Endothelial cell of umbilical vein (primary cell): ENCODE data around the gene FRMD5. TPM values are rescaled to one million over a fixed set of nuclear protein-coding genes. Genes with fewer than 3 reads are reported as not detected.

ENCODE experiments used
- BruUV-seq: library from RNA; stranded (reverse); fragments of 400-500 nt; replicated peaks from 2 replicates; lab custom pipeline; 2021; lab: Mats Ljungman, UMichigan
- CTCF ChIA-PET: fragments of 300-600, 350-600 bp; sonication (Branson Sonifier 250); formaldehyde crosslinking; loops from one replicate; lab custom pipeline; 2021; ENCODE audit warnings: antibody characterized with exemption, inconsistent platforms; lab: Charles Lee
- POLR2A ChIA-PET: fragments of 300-600, 350-600 bp; sonication (Branson Sonifier 250); formaldehyde crosslinking; loops from one replicate; lab custom pipeline; 2021; ENCODE audit warnings: antibody characterized with exemption, inconsistent platforms; lab: Charles Lee
- DNase-seq: peaks from one replicate; pipeline ENCODE4 v3.0.0-alpha.2; 2011; ENCODE audit warnings: low read depth, low spot score
- FAIRE-seq: peaks from 2 replicates; lab custom pipeline; 2011; peaks lifted over from hg19 to GRCh38; lab: Jason Lieb, UNC
- H2AFZ ChIP-seq: 2 replicates; pipeline ENCODE4 v1.6.0; 2012; ENCODE audit warnings: low read depth, low read length, control low read depth, inconsistent platforms
- H3K27ac ChIP-seq: 2 replicates; pipeline ENCODE4 v1.5.1; 2011; ENCODE audit warnings: low read depth, mild to moderate bottlenecking, control low read depth, low read length, moderate library complexity; ENCODE audit not compliant: insufficient read depth
- H3K27me3 ChIP-seq, 2 experiments: 2 replicates each; pipeline versions ENCODE4 v1.6.0 to v1.6.1; 2011; ENCODE audit warnings: low read length in 2 of 2, mixed read lengths in 1 of 2; ENCODE audit not compliant: control insufficient read depth in 2 of 2, insufficient read depth in 2 of 2
- H3K36me3 ChIP-seq, 2 experiments: 2 replicates in 1 of 2; 3 replicates in 1 of 2; pipeline ENCODE4 v1.5.1; 2011; ENCODE audit warnings: low read length in 2 of 2, mild to moderate bottlenecking in 1 of 2, moderate library complexity in 1 of 2; ENCODE audit not compliant: control insufficient read depth in 2 of 2, insufficient read depth in 2 of 2; ENCODE audit errors: extremely low read depth in 1 of 2
- H3K4me1 ChIP-seq: 3 replicates; pipeline ENCODE4 v1.5.1; 2011; ENCODE audit warnings: mild to moderate bottlenecking, low read length; ENCODE audit not compliant: control insufficient read depth, insufficient read depth; ENCODE audit errors: extremely low read depth
- H3K4me2 ChIP-seq: 2 replicates; pipeline ENCODE4 v1.6.1; 2011; ENCODE audit warnings: low read length, control low read depth, mixed read lengths; ENCODE audit not compliant: insufficient read depth
- H3K4me3 ChIP-seq, 3 experiments: fragments of 200-600 bp in 1 of 3; sonication (generic), shearing (Covaris generic) in 1 of 3; replicated peaks in 1 of 3; 2 replicates each; pipeline ENCODE4 v1.5.1; 2011 to 2016; ENCODE audit warnings: control low read depth in 3 of 3, low read length in 3 of 3, mild to moderate bottlenecking in 2 of 3, inconsistent platforms in 1 of 3, low read depth in 1 of 3, moderate library complexity in 1 of 3; ENCODE audit not compliant: insufficient read depth in 1 of 3
- H3K79me2 ChIP-seq: 2 replicates; pipeline ENCODE4 v1.6.0; 2012; ENCODE audit warnings: low read length, inconsistent platforms; ENCODE audit not compliant: control insufficient read depth, insufficient read depth
- H3K9ac ChIP-seq: replicated peaks from 2 replicates; pipeline ENCODE3; 2011; ENCODE audit warnings: low read length, control low read depth; ENCODE audit not compliant: insufficient read depth; ENCODE audit errors: extremely low read depth
- H3K9me1 ChIP-seq: replicated peaks from 3 replicates; pipeline ENCODE4 v1.6.0; 2011; ENCODE audit warnings: mild to moderate bottlenecking, low read length; ENCODE audit not compliant: control insufficient read depth, insufficient read depth; ENCODE audit errors: extremely low read depth
- H3K9me3 ChIP-seq: replicated peaks from 2 replicates; pipeline ENCODE4 v1.5.1; 2012; ENCODE audit warnings: low read length, inconsistent platforms; ENCODE audit not compliant: control insufficient read depth, insufficient read depth
- H4K20me1 ChIP-seq: replicated peaks from 2 replicates; pipeline ENCODE3; 2011; ENCODE audit warnings: mild to moderate bottlenecking, low read length; ENCODE audit not compliant: control insufficient read depth, insufficient read depth; ENCODE audit errors: extremely low read depth
- EZH2 ChIP-seq: IDR thresholded peaks from 2 replicates; pipeline ENCODE4 v1.6.1; 2012; ENCODE audit warnings: borderline replicate concordance, low read depth, mild to moderate bottlenecking, moderate library complexity, low read length, inconsistent platforms; ENCODE audit not compliant: severe bottlenecking
- FOS ChIP-seq: IDR thresholded peaks from 2 replicates; pipeline ENCODE4 v1.6.1; 2011; ENCODE audit warnings: mild to moderate bottlenecking, low read length, moderate library complexity, borderline replicate concordance; ENCODE audit not compliant: insufficient read depth
- GATA2 ChIP-seq: IDR thresholded peaks from 2 replicates; pipeline ENCODE4 v1.7.0; 2011; ENCODE audit warnings: low read depth, mild to moderate bottlenecking, moderate library complexity, mixed read lengths, low read length; ENCODE audit not compliant: insufficient read length, insufficient read depth
- JUN ChIP-seq: IDR thresholded peaks from 2 replicates; pipeline ENCODE4 v1.6.1; 2011; ENCODE audit warnings: borderline replicate concordance, low read depth; ENCODE audit not compliant: insufficient read length, insufficient read depth
- MYC ChIP-seq: IDR thresholded peaks from one replicate; pipeline ENCODE4 v1.6.1; 2011; ENCODE audit warnings: mild to moderate bottlenecking, low read depth, low read length
- POLR2A ChIP-seq: IDR thresholded peaks from 2 replicates; pipeline ENCODE4 v1.6.1; 2012; ENCODE audit warnings: low read depth, mild to moderate bottlenecking, control low read depth, low read length
- POLR2AphosphoS5 ChIP-seq: IDR thresholded peaks from 2 replicates; pipeline ENCODE4 v1.6.1; 2012; ENCODE audit warnings: low read depth, mild to moderate bottlenecking, control low read depth, low read length, moderate library complexity; ENCODE audit not compliant: insufficient read depth
- dilution Hi-C: fragments of 300-500 bp; cut with MboI; formaldehyde crosslinking; loops from one replicate; pipeline ENCODE4 v1.15.0; 2019; ENCODE audit warnings: low sequenced_read_pairs; ENCODE audit not compliant: extremely low pct_ligation_motif_present
- intact Hi-C: fragments of 100-400 bp; cut with micrococcal nuclease; formaldehyde crosslinking; loops from one replicate; pipeline ENCODE4 v1.10.0; 2022
- polyA plus RNA-seq, 4 experiments: library from polyadenylated mRNA; depleted of rRNA in 3 of 4; stranded (reverse) in 3 of 4; unstranded in 1 of 4; fragments of >200 nt; gene quantifications; 2 replicates each; pipeline versions ENCODE4 v1.2.1 to v1.2.3, GENCODE V29; 2011 to 2012; ENCODE audit warnings: missing spikeins in 1 of 4
- total RNA-seq: library from RNA; stranded (reverse); gene quantifications from 2 replicates; pipeline ENCODE4 v1.2.3, GENCODE V29; 2021
- TF ChIP-seq, protein P1 (sequence below), 2 donors: IDR thresholded peaks; 1 replicate in 1 of 2; 2 replicates in 1 of 2; pipeline ENCODE4 v1.5.1; 2011; ENCODE audit warnings: low read length in 2 of 2, mild to moderate bottlenecking in 2 of 2, moderate library complexity in 2 of 2, control low read depth in 1 of 2, inconsistent platforms in 1 of 2, low read depth in 1 of 2; ENCODE audit not compliant: insufficient read depth in 1 of 2; ENCODE audit errors: extremely low read depth in 1 of 2
- TF ChIP-seq, protein P2 (sequence below): IDR thresholded peaks from 2 replicates; pipeline ENCODE4 v1.6.1; 2011; ENCODE audit not compliant: insufficient read depth, insufficient read length

Gene FRMD5
- total and polyA plus RNA-seq, 2 donors (not counting 3 experiments of a cell fraction or from before 2014, with no cell fraction given) = 16.7 to 20.2 TPM

DNA sequence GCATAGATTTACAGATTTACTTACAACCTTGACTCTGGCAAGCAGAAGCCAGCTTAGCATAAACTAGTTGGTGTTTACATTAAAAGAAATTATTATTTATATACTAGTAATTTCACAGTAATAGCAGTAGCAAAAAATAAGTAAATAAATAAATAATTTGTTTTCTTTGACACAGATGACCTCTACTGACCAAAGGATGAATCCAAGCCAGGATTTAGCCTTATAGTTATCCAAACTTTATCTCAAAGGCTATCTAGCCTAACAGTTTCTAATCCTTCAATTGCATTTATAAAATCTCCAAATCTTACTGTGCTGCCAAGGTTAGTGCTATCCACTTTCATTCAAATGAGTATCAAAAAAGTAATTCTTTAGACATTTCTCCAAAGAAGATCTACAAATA is 64.3 kb downstream of the FRMD5 start:
- dilution Hi-C loops = no loop called here
- Histone ChIP-seq H3K79me2 (no peaks in the 10 kb centered on the region), H3K27me3 (no peaks in the 10 kb centered on the region), H3K4me2 (no peak overlapping the region), H3K9me3 (no peaks in the 10 kb centered on the region), H3K4me3 (no peak overlapping the region), H2AFZ (no peak overlapping the region), H3K4me1 (no peaks in the 10 kb centered on the region), H3K27ac (no peak overlapping the region), H3K36me3 (no peaks in the 10 kb centered on the region), H4K20me1 (no peaks in the 10 kb centered on the region), H3K9me1 (no peaks in the 10 kb centered on the region), H3K9ac (no peak overlapping the region)
- FAIRE-seq (no peak), DNase-seq (no peak)
- TF ChIP-seq JUN = no peak
- TF ChIP-seq, protein P1, sequence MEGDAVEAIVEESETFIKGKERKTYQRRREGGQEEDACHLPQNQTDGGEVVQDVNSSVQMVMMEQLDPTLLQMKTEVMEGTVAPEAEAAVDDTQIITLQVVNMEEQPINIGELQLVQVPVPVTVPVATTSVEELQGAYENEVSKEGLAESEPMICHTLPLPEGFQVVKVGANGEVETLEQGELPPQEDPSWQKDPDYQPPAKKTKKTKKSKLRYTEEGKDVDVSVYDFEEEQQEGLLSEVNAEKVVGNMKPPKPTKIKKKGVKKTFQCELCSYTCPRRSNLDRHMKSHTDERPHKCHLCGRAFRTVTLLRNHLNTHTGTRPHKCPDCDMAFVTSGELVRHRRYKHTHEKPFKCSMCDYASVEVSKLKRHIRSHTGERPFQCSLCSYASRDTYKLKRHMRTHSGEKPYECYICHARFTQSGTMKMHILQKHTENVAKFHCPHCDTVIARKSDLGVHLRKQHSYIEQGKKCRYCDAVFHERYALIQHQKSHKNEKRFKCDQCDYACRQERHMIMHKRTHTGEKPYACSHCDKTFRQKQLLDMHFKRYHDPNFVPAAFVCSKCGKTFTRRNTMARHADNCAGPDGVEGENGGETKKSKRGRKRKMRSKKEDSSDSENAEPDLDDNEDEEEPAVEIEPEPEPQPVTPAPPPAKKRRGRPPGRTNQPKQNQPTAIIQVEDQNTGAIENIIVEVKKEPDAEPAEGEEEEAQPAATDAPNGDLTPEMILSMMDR (IDR thresholded peaks at IDR 0.05; ENCODE audit: extremely low read depth in 1 of 2, insufficient read depth in 1 of 2, low read depth in 1 of 2, low read length in 2 of 2) = no peak
- TF ChIP-seq POLR2AphosphoS5 = no peak
- TF ChIP-seq MYC = no peak
- BruUV-seq = no TSS peak
- POLR2A ChIA-PET = no interaction called here
- CTCF ChIA-PET = no interaction called here
- intact Hi-C loops = loop anchor here (2.0 kb wide), 1 partner anchor 226 kb away; no protein-coding TSS in a partner anchor

DNA sequence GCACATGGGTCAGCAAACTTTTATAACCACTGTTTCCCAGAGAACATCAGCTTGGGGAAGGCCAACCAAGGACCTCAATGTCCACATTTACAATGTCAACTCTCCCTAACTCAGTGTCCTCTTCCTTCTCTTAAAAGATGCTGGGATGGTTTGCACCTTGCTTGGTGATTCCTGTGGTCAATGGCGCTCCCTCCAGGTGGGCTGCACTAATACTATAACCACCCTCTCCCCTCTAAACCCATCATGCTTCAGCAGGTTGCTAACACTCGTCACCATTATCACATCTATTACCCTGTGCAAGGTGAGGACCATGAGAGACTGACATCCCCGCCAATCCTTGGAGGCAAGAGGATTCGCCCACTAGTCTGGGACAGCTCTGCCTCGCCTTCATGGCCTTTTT is 65.2 kb downstream of the FRMD5 start:
- H2AFZ ChIP-seq = no peak overlapping the region
- H3K9ac ChIP-seq = no peak overlapping the region
- dilution Hi-C loops = no loop called here
- no peaks in the 10 kb centered on the region for H3K27me3 ChIP-seq
- intact Hi-C loops = loop anchor here (2.0 kb wide), 1 partner anchor 225 kb away; no protein-coding TSS in a partner anchor
- CTCF ChIA-PET = interaction anchor here (0.9 to 1.1 kb wide), 2 partner anchors 14 to 64 kb away, joined by 3 to 4 read pairs; no protein-coding TSS in a partner anchor
- POLR2A ChIA-PET = no interaction called here
- H3K9me3 ChIP-seq = no peaks in the 10 kb centered on the region
- DNase-seq (no peak), FAIRE-seq (no peak)
- no peak overlapping the region for H3K27ac ChIP-seq
- no TSS peak for BruUV-seq
- no peaks in the 10 kb centered on the region for H3K79me2 ChIP-seq
- H3K4me3 ChIP-seq = no peak overlapping the region
- TF ChIP-seq EZH2 (no peak), POLR2AphosphoS5 (no peak), FOS (no peak), GATA2 (no peak), JUN (no peak), POLR2A (no peak), MYC (no peak)
- TF ChIP-seq, protein P2, sequence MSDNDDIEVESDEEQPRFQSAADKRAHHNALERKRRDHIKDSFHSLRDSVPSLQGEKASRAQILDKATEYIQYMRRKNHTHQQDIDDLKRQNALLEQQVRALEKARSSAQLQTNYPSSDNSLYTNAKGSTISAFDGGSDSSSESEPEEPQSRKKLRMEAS = no peak
- TF ChIP-seq, protein P1 (IDR thresholded peaks at IDR 0.05; ENCODE audit: extremely low read depth in 1 of 2, insufficient read depth in 1 of 2, low read depth in 1 of 2, low read length in 2 of 2) = no peak
- no peaks in the 10 kb centered on the region for H3K9me1 ChIP-seq
- no peaks in the 10 kb centered on the region for H4K20me1 ChIP-seq
- no peaks in the 10 kb centered on the region for H3K36me3 ChIP-seq
- H3K4me2 ChIP-seq = no peak overlapping the region
- H3K4me1 ChIP-seq = no peaks in the 10 kb centered on the region
